Astrocyte of the cerebellum (primary cell): ENCODE measurements around the gene CPNE2.

Experiments used
- DNase-seq: peaks from one replicate; pipeline ENCODE4 v3.0.0-alpha.2; 2011; ENCODE audit warnings: low read depth
- H3K4me3 ChIP-seq: 2 replicates; pipeline ENCODE4 v1.5.1; 2011; ENCODE audit warnings: mild to moderate bottlenecking, low read depth, low read length, moderate library complexity
- in situ Hi-C: cut with HindIII; loops from 2 replicates; pipeline ENCODE4 v1.10.0; 2017; ENCODE audit warnings: low sequenced_read_pairs
- TF ChIP-seq, protein P1 (sequence below): IDR thresholded peaks from 2 replicates; pipeline ENCODE4 v1.5.1; 2012; ENCODE audit warnings: low read length, low read depth, moderate library complexity, mild to moderate bottlenecking; ENCODE audit errors: missing control alignments

Gene CPNE2

DNA sequence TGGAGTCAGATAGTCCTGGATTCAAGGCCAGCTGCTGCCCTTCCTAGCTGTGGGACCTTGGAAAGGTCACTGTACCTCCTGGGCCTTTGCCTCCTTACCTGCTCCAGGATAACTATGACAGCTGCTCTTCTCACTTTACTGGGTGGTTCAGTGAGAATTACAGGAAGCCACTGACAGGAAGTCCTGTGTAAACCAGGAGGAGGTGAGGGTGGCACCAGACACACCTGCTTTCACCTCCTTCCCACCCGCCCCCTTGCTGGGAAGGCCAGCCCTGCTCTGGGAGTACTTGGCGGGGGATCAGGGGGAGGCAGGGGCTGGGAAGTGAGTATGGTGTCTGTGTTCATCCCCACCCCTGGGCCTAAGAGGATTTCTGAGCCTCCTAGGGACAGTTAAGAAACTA is 42.6 kb downstream of the CPNE2 start:
- H3K4me3 ChIP-seq = no peak overlapping the region
- in situ Hi-C loops = no loop called here
- DNase-seq = no peak
- TF ChIP-seq, protein P1, sequence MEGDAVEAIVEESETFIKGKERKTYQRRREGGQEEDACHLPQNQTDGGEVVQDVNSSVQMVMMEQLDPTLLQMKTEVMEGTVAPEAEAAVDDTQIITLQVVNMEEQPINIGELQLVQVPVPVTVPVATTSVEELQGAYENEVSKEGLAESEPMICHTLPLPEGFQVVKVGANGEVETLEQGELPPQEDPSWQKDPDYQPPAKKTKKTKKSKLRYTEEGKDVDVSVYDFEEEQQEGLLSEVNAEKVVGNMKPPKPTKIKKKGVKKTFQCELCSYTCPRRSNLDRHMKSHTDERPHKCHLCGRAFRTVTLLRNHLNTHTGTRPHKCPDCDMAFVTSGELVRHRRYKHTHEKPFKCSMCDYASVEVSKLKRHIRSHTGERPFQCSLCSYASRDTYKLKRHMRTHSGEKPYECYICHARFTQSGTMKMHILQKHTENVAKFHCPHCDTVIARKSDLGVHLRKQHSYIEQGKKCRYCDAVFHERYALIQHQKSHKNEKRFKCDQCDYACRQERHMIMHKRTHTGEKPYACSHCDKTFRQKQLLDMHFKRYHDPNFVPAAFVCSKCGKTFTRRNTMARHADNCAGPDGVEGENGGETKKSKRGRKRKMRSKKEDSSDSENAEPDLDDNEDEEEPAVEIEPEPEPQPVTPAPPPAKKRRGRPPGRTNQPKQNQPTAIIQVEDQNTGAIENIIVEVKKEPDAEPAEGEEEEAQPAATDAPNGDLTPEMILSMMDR = no peak

DNA sequence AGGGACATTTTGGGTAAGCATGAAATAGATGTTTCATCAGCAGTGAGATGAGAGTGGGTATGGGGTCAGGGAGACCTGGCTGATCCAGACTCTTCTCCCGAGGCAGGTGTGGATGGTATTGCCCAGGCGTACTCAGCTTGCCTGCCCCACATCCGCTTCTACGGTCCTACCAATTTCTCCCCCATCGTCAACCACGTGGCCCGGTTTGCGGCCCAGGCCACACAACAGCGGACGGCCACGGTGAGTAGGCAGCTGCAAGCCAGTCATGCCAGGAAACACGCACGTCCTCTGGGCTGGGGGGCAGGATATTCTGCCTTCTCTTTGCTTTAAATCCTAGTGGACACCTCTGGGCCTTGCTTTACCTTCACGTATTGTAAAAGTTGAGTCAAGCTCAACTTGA is 44.7 kb downstream of the CPNE2 start:
- in situ Hi-C loops = no loop called here
- TF ChIP-seq, protein P1 = no peak
- no peak overlapping the region for H3K4me3 ChIP-seq
- no peak for DNase-seq

DNA sequence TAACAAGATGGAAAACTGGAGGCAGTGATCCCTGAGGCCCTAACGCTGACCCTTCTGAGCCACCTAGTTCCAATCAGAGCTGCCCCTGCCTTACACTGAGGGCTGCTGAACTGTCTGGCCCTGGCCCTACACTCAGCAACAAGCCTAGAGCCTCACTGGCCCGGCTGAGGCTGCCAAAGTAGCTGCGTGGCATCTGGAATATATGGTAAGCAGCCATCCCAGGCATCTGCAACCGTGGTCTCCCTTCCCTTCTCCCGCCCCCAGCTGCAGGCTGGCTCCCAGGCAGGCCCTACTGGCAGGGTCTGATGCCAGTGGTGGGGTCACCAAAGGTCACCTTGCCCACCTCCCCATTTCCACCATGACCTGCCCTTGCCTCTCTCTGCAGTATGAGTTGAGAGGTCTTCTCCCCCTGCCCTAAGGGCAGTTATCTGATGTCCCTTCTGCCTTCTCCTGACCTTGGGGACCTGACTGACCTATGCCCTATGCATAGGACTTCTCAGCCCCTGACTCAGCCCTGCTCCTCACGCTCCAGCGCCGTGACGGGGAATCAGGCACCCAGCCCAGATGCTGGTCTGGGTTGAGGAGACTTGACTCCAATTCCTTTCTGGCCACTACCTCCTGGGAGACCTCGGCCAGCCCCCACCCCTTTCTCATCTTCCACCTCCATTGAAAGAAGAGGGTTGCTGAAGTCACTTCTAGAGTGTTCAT is 45.3 kb downstream of the CPNE2 start:
- in situ Hi-C loops = no loop called here
- no peak overlapping the region for H3K4me3 ChIP-seq
- TF ChIP-seq, protein P1 = no peak
- no peak for DNase-seq

DNA sequence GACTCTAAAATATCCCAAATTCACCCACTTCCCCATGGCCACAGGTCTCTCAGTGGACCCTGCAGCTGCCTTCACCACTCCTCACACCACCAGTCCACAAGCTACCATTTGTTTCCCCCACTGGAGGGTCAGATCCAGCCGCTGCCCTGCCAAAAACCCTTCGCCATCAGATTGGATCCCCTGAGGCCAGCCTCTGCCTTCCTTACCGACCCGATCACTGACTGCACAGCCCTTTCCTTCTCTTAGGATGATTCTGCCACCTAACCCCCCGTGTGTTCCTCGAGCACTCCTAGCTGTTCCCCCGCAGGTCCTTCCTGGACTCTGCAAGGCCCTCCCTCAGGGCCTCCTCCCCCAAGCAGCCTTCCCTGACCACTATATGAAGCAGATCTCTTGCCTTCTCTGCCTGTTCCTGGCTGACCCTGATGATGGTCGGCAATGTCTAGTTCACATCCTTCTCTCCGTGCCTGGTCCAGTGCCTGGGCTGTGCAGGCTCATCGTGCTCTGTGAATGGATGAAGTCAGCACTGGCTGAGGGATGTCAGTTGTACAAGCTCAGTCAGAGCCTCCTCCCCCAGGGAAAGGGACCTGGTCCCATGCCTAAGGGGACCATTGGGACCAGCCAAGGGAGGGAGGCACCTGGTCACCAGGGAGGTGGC is 46.0 kb downstream of the CPNE2 start:
- TF ChIP-seq, protein P1 = no peak
- in situ Hi-C loops = no loop called here
- DNase-seq = no peak
- no peak overlapping the region for H3K4me3 ChIP-seq

DNA sequence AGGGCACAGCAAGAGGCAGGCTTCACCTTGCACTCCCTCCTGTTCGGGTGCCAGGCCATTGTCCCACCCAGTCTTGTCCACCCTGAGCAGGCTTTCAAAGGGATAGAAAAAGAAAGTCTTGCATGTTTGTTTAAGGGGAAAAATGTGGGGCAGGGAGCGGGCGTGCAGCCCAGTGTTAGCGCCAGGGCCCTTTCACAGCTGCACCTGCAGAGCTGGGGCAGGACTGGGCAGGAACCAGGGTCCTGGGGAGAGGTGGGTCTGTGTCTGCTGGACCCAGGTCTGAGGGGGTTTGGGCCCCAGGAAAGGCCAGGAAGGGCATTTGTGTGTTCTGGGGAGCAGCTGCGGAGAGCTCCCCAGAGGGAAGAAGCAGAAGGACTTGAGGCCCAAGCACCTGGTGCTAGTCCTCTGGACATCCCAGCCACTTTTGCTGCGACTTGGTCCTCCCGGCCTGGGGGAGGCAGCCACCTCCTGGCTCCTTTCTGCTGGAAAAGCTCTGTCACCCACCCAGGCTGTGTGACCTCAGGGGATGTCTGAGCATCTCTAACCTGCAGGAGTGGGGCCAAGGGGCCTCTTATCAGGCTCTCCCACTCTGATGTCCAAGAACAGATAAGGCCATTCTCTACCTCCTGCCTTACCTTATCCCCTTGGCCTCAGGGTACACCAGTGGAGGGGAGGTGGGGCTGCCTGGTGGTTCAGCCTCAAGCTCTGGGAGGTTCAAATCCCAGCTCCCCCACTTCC is 48.7 kb downstream of the CPNE2 start:
- H3K4me3 ChIP-seq = no peak overlapping the region
- TF ChIP-seq, protein P1 = no peak
- in situ Hi-C loops = no loop called here
- DNase-seq = no peak

DNA sequence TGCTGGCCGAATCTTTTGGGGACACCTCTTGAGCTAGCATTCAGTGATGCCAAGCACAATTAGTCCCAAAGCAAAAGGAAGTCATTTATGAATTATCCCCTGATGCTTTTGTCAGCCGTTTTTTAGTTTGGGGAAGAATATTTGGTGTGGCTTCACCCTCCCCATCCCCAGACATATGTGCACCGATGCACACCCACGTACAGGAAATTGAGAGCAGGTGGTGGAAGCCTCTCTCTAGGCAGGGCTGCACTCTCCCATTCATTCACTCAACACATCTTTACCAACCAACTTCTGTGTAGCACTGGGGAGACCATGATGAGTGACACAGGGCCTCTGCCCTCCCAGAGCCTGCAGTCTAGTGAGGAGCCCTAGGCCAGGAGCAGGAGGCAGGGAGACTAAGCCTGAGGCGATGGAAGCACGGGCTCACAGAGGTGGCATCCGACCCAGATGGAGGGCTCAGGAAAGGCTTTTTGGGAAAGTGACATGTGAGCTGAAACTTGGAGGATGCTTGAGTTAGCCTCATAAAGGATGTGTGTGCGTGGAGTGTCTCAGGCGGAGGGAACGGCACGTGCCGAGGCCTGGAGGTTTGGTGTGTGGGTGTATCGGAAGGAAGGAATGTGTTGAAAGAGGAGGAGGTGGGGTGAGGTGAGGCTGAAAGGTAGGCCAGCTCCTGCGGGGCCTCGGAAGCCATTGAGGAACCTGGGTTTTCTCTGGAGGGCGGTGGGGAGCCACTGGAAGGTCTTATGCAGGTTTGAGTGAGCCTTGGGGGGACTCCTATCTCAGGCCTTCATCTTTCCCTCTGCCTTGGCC is 49.6 kb downstream of the CPNE2 start:
- DNase-seq = no peak
- TF ChIP-seq, protein P1 = no peak
- H3K4me3 ChIP-seq = no peak overlapping the region
- in situ Hi-C loops = no loop called here
